ENCODE measurements around the gene HDAC9. TPM values are rescaled to one million over a fixed set of nuclear protein-coding genes. Genes with fewer than 3 reads are reported as not detected.

HDAC9 gene
- total RNA-seq, 1 donor from 2014 or later: 3.6 TPM

DNA sequence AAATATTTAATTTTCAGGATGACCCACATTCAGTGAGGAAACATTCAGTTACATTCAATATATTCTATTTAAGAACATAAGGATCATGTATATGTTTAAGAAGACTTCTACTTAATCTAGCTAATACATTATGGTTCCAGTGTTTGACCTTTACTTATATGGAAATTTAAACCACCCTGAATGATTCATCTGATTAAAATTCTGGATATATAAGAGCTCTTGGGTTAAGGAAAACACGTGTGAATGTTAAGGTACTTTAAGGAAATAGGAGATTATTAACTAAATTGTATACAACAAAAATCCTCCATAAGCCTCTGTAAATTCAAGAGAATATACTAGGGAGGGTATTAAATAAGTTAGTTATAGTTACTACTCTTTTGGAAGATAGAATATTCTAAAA is 40.9 kb downstream of the HDAC9 start:
- no peaks in the 10 kb centered on the region for H3K36me3 Mint-ChIP-seq (ENCODE audit: insufficient read depth)
- H3K4me3 Mint-ChIP-seq (ENCODE audit: low read depth): no peak overlapping the region
- DNase-seq (ENCODE audit: low spot score, unreplicated experiment): no peak
- no peak overlapping the region for H3K27ac Mint-ChIP-seq
- no peak for TF ChIP-seq CTCF (IDR thresholded peaks at IDR 0.05; ENCODE audit: unreplicated experiment)
- no peaks in the 10 kb centered on the region for H3K4me1 Mint-ChIP-seq (ENCODE audit: low read depth)
- no peaks in the 10 kb centered on the region for H3K27me3 Mint-ChIP-seq
- H3K9me3 Mint-ChIP-seq (ENCODE audit: low read depth): no peaks in the 10 kb centered on the region

- Mint-ChIP-seq H3K27ac (no peak overlapping the region), H3K36me3 (ENCODE audit: insufficient read depth) (no peaks in the 10 kb centered on the region), H3K9me3 (ENCODE audit: low read depth) (no peaks in the 10 kb centered on the region), H3K27me3 (no peaks in the 10 kb centered on the region), H3K4me1 (ENCODE audit: low read depth) (no peaks in the 10 kb centered on the region), H3K4me3 (ENCODE audit: low read depth) (no peak overlapping the region)
- no peak for TF ChIP-seq CTCF (IDR thresholded peaks at IDR 0.05; ENCODE audit: unreplicated experiment)
- DNase-seq (ENCODE audit: low spot score, unreplicated experiment): no peak
Measured at GRCh38 chr7:18538554-18539250, 43.2 kb downstream of the HDAC9 start.

GRCh38 chr7:18540396-18540795 is 44.8 kb downstream of the HDAC9 start:
- no peak overlapping the region for H3K4me3 Mint-ChIP-seq (ENCODE audit: low read depth)
- no peaks in the 10 kb centered on the region for H3K9me3 Mint-ChIP-seq (ENCODE audit: low read depth)
- H3K36me3 Mint-ChIP-seq (ENCODE audit: insufficient read depth): no peaks in the 10 kb centered on the region
- no peaks in the 10 kb centered on the region for H3K27me3 Mint-ChIP-seq
- H3K4me1 Mint-ChIP-seq (ENCODE audit: low read depth): no peaks in the 10 kb centered on the region
- no peak for DNase-seq (ENCODE audit: low spot score, unreplicated experiment)
- H3K27ac Mint-ChIP-seq: no peak overlapping the region
- TF ChIP-seq CTCF (IDR thresholded peaks at IDR 0.05; ENCODE audit: unreplicated experiment): no peak

DNA sequence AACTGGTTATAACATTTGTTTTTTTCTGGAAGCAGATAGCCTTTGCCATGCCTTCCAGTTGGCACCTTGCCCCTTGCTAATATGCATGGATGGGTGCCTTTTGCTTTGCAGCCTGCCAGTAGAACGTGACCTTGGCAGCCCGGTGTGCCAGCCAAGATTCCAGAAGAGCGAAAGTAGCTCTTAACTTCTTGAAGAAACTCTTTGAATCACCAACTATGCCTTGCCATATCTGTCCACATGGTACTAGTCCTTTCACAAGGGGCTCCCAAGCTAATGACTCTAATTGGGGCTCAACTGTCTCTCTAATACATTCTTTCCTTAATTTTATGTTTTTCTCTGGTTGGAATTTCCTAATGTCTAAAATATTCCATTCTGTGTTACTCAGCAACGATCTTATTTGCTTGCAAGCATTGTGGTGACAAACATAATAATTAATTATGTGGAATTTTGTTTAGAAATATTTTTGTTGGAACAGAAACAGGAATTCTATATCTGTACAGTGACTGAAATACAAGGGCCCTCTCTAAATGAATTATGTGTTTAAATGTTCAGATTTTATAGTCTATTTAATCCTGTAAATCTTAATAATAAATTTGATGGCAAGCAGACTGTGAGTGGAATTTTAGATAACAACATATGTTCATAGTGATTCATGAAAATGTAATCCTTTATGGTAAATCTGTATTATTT is 45.8 kb downstream of the HDAC9 start:
- Mint-ChIP-seq H3K4me3 (ENCODE audit: low read depth) (no peak overlapping the region), H3K27me3 (no peaks in the 10 kb centered on the region), H3K36me3 (ENCODE audit: insufficient read depth) (no peaks in the 10 kb centered on the region), H3K9me3 (ENCODE audit: low read depth) (no peaks in the 10 kb centered on the region), H3K27ac (no peak overlapping the region), H3K4me1 (ENCODE audit: low read depth) (no peaks in the 10 kb centered on the region)
- TF ChIP-seq CTCF (IDR thresholded peaks at IDR 0.05; ENCODE audit: unreplicated experiment): no peak
- no peak for DNase-seq (ENCODE audit: low spot score, unreplicated experiment)

DNA sequence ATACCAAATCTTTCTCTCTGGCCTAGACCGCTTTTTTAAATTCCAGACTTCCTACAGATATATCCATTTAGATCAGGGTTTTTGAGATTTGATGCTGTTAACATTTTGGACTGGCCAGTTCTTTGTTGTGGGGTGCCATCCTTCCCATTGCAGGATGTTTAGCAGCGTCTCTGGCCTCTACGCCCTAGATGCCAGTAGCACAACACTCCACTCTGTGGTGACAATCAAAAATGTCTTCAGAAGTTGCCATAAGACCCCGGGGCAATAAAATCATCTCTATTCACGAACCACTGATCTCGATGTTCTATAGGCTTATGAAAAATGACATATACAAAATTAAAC is 46.3 kb downstream of the HDAC9 start:
- no peaks in the 10 kb centered on the region for H3K4me1 Mint-ChIP-seq (ENCODE audit: low read depth)
- no peak overlapping the region for H3K27ac Mint-ChIP-seq
- DNase-seq (ENCODE audit: low spot score, unreplicated experiment): no peak
- no peaks in the 10 kb centered on the region for H3K36me3 Mint-ChIP-seq (ENCODE audit: insufficient read depth)
- no peak overlapping the region for H3K4me3 Mint-ChIP-seq (ENCODE audit: low read depth)
- no peaks in the 10 kb centered on the region for H3K9me3 Mint-ChIP-seq (ENCODE audit: low read depth)
- H3K27me3 Mint-ChIP-seq: no peaks in the 10 kb centered on the region
- TF ChIP-seq CTCF (IDR thresholded peaks at IDR 0.05; ENCODE audit: unreplicated experiment): no peak

Measured in progenitor cell of endocrine pancreas (in vitro differentiated cells).